Measurements from ENCODE around the gene PPP2R5A.
"Not testable (repeated sequence)": the region's sequence is repeated elsewhere in the genome, so short reads cannot be mapped to it uniquely, and the experiment has no call there.

Gene PPP2R5A

DNA sequence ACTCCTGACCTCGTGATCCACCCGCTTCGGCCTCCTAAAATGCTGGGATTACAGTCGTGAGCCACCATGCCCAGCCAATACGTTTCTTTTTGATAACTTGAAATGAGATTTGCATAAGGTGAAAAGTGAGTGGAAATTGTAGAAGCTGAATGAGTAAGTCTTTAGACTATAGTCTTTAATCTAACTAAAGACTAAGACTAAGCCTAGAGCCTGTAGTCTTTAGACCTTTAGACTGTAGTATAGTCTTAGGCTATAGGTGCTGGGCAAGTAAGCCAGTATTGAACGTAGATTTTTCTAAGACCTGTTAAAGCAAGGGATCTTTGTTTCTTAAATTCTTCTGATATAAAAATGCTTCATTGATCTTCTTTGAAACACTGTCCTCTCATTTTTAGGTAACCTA is 12.1 kb downstream of the PPP2R5A start:
- no peak for DNase-seq (ENCODE audit: low spot score)

DNA sequence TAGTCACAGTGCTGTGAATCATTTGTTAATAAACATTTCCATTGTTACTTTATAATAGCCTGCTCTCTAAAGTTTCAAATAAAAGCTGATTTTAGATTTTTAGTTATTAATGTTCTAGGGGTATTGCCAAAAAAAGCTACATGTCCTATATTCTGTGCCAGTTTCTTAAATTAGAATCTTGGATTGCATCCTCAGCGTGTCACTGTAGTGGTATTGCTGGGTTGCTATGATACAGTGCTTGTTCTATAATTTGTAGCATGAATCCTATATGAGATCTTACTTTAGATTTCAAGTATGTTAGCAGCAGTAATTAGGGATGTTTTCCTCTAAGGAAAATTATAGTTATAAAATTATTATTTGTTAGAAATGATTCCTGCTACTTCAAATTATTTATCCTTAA is 16.4 kb downstream of the PPP2R5A start:
- no peak for DNase-seq (ENCODE audit: low spot score)

DNA sequence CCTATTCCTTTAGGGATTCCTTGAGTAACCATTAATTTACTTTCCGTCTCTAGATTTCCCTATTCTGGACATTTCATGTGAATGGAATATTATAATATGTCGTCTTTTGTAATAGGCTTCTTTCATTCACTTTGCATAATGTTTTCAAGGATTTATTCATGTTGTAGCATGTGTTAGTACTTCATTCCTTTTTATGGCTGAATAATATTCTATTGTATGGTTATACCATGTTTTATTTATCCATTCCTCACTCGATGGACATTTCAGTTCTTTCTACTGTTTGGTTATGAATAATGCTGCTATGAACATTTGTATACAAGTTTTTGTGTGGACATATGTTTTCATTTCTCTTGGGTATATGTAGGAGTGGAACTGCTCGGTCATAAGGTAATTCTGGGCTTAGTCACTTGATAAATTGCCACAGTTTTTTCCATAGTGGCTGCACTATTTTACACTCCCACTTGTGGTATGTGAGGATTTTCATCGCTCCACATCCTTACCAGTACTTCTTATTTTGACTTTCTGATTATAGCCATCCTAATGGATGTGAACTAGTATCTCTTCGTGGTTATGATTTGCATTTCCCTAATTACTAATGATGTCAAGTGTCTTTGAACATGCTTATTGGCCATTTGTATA is 17.7 kb downstream of the PPP2R5A start:
- DNase-seq (ENCODE audit: low spot score) = no peak

DNA sequence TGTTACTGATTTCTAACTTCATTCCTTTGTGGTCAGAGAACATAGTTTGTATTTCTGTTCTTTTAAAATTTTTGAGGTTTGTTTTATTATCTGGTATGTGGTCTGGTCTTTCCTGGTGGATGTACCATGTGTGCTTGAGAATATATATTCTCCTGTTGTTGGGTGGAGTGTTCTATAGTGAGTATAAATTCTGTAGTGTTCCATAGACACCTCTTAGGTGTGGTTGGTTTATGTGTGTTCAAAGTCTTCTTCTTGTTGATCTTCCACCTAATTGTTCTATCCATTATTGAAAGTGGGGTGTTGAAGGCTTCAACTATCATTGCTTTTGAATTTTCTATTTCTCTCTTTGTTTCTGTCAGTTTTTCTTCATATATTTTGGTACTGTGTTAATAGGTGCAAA is 20.1 kb downstream of the PPP2R5A start:
- no peak for DNase-seq (ENCODE audit: low spot score)

DNA sequence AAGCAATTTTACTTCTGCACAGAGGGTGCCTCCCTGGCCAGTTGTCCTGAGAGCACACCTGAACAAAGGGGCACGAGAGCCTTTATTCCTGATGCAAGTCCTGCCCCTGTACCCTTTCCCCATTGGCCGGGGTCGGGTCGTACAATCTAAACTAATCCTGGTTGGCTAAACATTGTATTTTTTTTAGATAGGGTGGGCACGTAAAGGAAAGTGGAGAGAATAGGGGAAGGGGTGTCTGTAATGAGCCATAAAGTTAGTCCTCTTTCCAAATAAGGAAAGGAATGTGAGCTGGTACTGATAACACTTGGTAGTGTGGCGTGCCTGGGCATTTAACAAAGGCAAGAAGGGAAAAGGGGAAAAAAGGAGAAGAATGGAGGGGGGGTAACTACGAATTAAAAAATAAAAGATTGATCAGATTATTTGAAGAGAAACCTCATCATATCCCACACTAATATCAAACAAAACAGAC is 20.8 kb downstream of the PPP2R5A start:
- DNase-seq (ENCODE audit: low spot score) = peak; percentile 8

DNA sequence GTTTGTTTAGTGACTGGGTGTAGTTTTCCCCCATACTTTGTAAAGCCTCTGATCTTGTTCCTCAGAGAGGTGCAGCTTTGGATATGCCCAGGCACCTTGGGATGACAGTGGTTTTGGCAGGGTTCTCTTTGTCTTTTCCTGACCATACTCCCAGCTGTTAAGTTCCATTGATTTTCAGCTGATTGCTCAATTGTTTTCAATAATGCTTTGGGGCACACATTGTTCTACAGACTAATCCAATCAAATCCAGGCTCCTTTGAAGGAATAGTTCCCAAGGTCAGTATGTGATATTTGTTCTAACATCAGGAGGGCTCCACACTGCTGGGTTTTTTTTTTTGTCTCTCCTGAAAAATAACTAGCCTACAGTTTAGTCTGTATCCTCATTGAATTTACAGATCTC is 24.8 kb downstream of the PPP2R5A start:
- peak; percentile 15 for DNase-seq (ENCODE audit: low spot score)

DNA sequence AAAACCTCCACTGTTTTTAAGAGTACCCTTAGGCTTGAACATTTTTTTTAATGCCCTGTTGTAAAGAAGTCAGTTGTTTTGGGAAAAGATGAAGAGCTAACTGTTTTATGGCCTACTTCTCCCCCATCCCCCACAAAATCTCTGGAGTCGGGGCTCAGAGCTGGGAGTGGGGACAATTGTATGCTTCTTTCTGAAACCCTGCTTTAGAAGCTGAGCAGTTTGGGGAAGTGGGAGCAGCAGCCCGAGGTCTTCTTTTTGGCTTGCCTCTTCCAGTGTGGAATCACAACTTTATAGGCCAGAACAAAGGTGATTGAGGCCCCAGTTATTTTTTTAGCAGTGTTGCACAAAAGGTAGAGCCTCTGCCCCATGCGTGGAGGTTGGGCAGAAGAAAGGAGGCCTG is 25.2 kb downstream of the PPP2R5A start:
- no peak for DNase-seq (ENCODE audit: low spot score)

DNA sequence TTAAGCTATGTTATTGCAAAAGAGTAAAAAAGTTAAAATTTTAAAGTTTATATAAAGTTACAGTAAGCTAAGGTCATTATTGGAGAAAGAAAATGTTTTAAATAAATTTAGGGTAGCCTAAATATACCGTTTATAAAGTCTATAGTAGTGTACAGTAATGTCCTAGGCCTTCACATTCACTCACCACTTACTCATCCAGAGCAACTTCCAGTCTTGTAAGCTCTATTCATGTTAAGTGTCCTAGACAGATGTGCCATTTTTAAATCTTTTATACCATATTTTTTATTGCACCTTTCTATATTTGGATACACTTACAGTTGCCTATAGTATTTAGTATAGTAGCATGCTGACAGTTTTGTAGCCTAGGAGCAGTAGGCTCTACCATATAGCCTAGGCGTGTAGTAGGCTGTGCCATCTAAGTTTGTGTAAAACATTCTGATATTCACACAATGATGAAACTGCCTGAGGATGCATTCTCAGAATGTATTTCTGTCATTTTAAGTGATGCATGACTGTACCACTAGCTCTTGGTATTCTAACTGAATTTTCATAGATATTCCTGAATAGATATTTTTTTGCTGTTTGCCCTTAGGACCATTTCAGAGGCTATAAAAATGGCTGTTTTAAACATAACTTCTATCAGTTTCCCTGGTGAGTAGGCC is 26.8 kb downstream of the PPP2R5A start:
- no peak for DNase-seq (ENCODE audit: low spot score)

DNA sequence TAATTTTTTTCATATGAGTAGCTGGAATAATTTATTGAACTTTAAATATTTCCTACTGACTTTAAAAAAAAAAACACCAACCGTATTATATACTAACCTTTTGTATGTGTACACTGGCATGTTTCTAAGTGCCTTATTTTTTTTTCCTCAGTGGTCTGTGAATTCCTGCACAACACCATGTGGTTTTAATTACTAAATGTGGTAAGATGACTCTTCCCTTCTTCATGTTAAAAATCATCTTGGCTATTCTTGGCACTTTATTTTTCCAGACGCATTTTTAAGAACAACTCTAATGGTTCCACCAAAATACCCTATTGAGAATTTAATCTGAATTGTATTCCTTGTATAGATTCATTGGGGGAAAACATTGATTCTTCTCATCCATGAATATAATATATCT is 28.4 kb downstream of the PPP2R5A start:
- no peak for DNase-seq (ENCODE audit: low spot score)

DNA sequence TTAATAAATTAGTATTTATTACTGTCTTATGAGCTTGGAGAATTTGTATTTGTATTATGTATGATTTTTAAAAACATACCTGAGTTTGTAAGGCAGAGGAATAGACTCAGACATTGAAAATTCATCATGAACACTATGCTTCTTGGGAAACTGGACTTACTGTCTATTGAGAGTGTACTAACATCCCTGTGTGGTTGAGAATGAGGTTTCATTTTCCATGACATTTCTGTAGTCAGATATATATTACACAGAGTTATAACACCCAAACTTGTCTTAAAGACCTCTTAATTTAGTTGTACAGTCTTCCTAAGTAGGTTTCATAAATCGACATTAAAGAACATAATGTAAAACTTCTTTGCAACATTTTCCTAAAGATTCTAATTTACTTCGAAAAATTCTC is 30.0 kb downstream of the PPP2R5A start:
- no peak for DNase-seq (ENCODE audit: low spot score)

DNA sequence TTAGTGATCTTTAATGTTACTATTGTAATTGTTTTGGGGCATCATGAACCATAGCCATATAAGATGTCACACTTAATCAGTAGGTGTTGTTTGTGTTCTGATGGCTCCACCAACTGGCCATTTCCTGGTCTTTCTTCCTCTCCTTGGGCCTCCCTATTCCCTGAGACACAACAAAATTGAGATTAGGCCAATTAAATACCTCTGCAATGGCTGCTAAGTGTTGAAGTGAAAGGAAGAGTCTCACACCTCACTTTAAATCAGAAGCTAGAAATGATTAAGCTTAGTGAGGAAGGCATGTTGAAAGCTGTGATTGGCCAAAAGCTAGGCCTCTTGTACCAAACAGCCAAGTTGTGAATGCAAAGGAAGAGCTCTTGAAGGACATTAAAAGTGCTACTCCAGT is 30.7 kb downstream of the PPP2R5A start:
- DNase-seq (ENCODE audit: low spot score) = no peak

DNA sequence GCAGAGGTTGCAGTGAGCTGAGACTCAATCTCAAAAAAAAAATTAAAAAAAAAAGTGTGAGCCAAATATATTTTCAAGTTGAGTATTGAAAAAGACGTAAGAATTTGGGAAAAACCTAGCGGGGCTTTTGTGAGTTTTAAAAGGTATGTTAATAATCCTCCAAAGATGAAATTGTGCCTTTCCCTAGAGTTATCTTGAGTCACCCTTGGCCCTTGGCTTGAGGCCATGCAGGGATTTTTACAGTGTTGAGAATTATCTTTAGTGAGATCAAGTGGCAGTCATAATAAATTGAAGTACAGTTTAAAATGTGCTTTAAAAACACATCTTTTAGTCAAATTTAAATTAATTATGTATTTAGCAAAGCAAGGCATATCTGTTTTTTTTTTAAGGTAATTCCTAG is 32.7 kb downstream of the PPP2R5A start:
- no peak for DNase-seq (ENCODE audit: low spot score)

DNA sequence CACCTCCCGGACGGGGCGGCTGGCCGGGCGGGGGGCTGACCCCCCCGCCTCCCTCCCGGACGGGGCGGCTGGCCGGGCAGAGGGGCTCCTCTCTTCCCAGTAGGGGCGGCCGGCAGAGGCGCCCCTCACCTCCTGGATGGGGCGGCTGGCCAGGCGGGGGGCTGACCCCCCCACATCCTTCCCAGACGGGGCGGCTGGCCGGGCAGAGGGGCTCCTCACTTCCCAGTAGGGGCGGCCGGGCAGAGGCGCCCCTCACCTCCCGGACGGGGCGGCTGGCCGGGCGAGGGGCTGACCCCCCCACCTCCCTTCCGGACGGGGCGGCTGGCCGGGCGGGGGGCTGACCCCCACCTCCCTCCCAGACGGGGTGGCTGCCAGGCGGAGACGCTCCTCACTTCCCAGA is 35.8 kb downstream of the PPP2R5A start:
- not testable (repeated sequence) for DNase-seq (ENCODE audit: low spot score)

DNA sequence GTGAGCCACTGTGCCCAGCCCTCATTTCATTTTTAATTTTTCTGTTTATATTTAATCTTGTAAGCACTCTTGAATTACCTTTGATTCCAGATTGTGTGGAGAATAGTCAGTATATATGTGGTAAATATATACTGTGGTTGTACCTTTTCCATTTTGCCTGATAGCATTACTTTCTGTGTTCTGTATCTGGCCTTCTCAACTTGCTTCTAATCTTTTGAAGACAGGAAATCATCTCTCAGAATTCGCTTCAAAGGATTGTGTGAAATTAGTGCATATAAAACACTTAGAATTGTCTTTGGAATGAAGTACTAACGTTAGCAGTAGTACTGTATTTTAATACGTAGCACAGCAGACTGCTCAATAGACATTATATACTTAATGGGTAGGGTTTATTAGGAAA is 37.9 kb downstream of the PPP2R5A start:
- DNase-seq (ENCODE audit: low spot score) = no peak

DNA sequence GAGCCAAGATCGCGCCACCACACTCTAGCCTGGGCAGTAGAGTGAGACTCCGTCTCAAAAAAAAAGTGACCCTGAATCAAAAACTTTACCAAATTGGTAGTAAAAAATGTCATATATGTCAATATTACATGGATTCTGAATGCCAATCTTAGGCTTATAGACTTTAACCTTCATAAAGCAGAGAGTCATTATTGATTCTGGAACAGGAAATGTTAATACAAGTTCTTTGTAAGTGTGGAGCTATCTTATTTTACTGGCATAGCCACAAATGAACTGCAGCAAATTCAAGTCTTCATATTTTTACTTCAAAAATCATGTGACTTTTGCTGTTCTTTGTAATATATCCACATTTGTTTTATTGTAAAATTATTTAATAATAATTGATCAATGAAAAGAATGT is 41.3 kb downstream of the PPP2R5A start:
- no peak for DNase-seq (ENCODE audit: low spot score)

DNA sequence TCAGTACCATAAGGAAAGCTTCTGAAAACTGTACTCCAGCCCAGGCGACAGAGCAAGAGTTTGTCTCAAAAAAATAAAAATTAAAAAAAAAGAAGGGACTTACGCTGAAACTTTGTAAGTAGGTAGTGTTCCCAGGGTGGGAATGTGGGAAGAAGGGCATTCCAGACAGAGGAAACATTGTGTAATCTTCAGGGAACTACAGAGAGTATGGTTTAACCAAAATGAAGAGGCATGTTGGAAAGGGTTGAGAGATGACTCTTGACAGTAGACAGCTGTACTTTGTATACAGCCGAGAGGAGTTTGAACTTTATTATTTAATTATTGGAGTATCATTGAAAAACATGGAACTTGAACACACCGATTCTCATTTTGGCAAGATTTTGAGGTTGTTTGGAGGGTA is 43.0 kb downstream of the PPP2R5A start:
- no peak for DNase-seq (ENCODE audit: low spot score)

DNA sequence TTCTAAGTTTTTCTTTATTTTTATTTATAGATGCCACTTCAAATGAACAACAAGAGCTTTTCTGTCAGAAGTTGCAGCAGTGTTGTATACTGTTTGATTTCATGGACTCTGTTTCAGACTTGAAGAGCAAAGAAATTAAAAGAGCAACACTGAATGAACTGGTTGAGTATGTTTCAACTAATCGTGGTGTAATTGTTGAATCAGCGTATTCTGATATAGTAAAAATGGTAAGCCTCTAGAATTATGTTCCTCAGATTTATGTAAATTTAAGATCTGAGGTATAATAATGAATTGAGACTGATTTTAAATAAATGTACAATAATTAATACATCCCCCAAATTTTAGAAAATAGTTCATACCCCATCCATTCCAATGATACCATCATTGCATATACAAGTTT is 43.9 kb downstream of the PPP2R5A start:
- DNase-seq (ENCODE audit: low spot score) = no peak

DNA sequence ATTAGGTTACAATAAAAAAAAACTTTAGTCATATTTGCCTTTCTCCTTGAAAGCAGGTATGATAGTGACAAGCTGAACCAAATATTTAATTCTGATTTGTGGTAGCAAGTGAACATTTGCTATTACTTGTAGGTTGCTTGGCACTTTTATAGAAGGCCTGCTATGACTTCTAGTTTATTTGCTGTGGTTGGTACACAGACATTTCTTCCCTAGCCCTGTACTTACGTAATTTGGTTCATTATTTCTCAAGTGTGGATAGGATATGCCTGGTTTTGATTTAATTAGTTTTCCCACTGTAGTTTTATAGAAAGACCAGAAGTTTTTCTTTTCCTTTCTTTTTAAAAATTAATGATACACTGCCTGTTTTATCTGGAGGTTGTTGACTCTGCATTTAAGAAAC is 55.9 kb downstream of the PPP2R5A start:
- no peak for DNase-seq (ENCODE audit: low spot score)

DNA sequence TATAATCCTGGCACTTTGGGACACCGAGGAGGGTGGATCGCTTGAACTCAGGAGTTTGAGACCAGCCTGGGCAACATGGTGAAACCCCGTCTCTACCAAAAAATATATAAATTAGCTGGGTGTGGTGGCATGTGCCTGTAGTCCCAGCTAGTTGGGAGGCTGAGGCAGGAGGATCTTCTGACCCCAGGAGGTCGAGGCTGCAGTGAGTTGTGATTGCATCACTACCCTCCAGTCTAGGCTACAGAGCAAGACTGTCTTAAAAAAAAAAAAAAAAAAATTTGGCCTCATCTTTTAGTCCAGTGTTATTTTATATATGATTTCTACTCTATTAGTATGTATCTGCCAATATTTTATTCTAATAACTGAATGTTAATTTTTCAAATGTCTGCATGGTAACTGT is 59.7 kb downstream of the PPP2R5A start:
- DNase-seq (ENCODE audit: low spot score) = no peak

DNA sequence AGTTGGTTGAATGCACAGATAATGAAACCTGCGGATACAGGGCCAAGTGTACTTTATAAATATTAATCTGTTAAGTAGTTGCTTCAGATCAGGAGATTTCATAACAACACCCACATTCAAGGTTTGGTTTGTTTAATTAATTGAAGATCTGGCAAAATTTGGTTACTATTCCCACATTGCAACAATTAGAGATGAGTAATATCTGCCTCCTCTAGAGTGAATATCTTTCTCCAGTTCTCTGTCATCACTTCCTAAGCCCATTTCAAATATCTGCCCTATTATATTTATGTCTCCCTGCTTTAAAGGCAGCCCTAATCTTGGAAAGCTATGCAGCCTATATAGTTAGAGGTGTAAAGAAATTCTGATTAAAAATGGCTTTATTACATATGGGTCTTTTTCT is 61.4 kb downstream of the PPP2R5A start:
- DNase-seq (ENCODE audit: low spot score) = no peak

DNA sequence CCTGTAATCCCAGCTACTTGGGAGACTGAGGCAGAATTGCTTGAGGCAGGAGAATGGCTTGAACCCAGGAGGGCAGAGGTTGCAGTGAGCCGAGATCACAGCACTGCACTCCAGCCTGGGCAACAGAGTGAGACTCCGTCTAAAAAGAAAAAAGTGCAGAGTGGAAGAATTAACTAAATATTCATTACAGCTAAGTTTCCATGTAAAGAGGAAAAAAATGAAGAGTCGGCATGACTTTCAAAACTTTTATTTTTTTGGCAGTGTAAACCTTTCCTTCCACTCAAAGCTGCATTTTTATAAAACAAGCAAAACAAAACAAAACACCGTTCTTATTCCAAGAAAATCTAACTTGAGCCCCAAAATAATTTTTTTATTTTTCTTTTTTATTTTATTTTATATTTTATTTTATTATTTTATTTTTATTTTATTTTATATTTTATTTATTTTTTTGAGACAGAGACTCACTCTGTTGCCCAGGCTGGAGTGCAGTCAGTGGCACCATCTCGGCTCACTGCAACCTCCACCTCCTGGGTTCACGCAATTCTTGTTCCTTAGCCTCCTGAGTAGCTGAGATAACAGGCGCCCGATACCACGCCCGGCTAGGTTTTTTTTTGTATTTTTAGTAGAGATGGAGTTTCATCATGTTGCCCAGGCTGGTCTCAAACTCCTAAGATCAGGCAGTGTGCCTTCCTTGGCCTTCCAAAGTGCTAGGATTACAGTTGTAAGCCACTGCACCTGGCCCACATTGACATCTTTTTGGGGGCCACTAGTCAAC is 66.6 kb downstream of the PPP2R5A start:
- DNase-seq (ENCODE audit: low spot score) = no peak

DNA sequence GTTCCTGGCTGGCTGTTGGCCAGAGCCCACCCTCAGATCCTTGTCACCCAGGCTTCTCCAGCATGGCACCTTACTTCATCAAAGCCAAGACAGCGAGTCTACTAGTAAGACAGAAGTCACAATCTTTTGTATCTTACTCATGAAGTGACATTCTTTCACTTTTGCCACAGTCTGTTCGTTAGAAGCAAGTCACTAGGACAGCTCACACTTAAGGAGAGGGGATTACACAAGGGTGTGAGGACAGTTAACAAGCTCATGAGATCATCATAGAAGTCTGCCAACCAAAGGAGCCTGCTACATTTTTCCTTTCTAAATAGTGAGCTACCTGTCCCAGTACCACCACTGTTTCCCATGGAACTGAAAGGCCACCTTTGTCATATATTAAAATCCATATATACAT is 68.0 kb downstream of the PPP2R5A start:
- no peak for DNase-seq (ENCODE audit: low spot score)

DNA sequence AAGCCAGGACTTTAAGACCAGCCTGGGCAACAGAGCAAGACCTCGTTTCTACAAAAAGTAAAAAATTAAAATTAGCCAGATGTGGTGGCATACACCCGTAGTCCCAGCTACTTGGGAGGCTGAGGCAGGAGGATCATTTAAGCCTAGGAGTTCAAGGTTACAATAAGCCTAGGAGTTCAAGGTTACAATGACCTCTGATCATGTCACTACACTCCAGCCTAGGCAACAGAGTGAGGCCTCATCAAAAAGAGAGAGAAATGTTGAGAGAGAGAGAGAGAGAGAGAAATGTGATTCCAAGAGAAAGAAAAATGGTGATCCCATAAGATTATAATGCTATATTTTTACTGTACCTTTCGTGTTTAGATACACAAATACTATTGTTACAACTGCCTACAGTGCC is 69.3 kb downstream of the PPP2R5A start:
- DNase-seq (ENCODE audit: low spot score) = no peak

Measured in iPS-NIHi11 (cell line).